DND-41 (cell line): ENCODE results near the gene TMPRSS3.

Source experiments
- EZH2 ChIP-seq: IDR thresholded peaks from 3 replicates; pipeline ENCODE4 v1.6.1; 2012; ENCODE audit warnings: borderline replicate concordance, low read depth, mild to moderate bottlenecking, moderate library complexity, low read length, inconsistent platforms; ENCODE audit not compliant: severe bottlenecking
- TF ChIP-seq, protein P1 (sequence below): IDR thresholded peaks from 2 replicates; pipeline ENCODE4 v1.5.1; 2012; ENCODE audit warnings: borderline replicate concordance, low read length, moderate library complexity, mild to moderate bottlenecking; ENCODE audit not compliant: poor library complexity, severe bottlenecking; ENCODE audit errors: extremely low read depth

DNA sequence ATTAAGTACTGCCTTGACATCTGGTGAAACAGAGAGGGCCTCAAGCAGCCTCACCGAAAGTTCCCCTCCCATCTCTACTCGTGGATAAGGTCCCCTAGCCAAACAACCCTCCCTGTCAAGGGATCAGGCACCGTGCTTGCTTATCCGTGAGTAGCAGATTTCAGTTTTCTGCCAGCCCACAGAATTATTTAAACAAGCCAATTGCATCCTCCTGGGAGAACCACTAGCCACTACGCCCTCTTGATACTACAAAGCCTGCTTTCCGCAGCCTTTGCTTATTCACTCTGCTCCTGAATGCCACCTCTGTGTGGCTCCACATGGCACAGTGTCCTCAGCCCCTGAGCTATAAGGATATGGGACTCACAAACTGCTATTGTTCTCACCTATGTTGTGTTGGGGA, 39.2 kb downstream of the TMPRSS3 start:
- TF ChIP-seq, protein P1, sequence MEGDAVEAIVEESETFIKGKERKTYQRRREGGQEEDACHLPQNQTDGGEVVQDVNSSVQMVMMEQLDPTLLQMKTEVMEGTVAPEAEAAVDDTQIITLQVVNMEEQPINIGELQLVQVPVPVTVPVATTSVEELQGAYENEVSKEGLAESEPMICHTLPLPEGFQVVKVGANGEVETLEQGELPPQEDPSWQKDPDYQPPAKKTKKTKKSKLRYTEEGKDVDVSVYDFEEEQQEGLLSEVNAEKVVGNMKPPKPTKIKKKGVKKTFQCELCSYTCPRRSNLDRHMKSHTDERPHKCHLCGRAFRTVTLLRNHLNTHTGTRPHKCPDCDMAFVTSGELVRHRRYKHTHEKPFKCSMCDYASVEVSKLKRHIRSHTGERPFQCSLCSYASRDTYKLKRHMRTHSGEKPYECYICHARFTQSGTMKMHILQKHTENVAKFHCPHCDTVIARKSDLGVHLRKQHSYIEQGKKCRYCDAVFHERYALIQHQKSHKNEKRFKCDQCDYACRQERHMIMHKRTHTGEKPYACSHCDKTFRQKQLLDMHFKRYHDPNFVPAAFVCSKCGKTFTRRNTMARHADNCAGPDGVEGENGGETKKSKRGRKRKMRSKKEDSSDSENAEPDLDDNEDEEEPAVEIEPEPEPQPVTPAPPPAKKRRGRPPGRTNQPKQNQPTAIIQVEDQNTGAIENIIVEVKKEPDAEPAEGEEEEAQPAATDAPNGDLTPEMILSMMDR: no peak
- no peak for TF ChIP-seq EZH2
